HG02852 (cell line): Measurements from ENCODE around the gene SLC15A2.
"Not testable (repeated sequence)": the region's sequence is repeated elsewhere in the genome, so short reads cannot be mapped to it uniquely, and the experiment has no call there.

Experiments
- ATAC-seq: cut with Tn5 transposase; IDR thresholded peaks from one replicate; pipeline ENCODE4 v1.9.1; 2021; ENCODE audit warnings: mild to moderate bottlenecking, moderate library complexity; ENCODE audit not compliant: unreplicated experiment

Gene SLC15A2, protein sequence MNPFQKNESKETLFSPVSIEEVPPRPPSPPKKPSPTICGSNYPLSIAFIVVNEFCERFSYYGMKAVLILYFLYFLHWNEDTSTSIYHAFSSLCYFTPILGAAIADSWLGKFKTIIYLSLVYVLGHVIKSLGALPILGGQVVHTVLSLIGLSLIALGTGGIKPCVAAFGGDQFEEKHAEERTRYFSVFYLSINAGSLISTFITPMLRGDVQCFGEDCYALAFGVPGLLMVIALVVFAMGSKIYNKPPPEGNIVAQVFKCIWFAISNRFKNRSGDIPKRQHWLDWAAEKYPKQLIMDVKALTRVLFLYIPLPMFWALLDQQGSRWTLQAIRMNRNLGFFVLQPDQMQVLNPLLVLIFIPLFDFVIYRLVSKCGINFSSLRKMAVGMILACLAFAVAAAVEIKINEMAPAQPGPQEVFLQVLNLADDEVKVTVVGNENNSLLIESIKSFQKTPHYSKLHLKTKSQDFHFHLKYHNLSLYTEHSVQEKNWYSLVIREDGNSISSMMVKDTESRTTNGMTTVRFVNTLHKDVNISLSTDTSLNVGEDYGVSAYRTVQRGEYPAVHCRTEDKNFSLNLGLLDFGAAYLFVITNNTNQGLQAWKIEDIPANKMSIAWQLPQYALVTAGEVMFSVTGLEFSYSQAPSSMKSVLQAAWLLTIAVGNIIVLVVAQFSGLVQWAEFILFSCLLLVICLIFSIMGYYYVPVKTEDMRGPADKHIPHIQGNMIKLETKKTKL

DNA sequence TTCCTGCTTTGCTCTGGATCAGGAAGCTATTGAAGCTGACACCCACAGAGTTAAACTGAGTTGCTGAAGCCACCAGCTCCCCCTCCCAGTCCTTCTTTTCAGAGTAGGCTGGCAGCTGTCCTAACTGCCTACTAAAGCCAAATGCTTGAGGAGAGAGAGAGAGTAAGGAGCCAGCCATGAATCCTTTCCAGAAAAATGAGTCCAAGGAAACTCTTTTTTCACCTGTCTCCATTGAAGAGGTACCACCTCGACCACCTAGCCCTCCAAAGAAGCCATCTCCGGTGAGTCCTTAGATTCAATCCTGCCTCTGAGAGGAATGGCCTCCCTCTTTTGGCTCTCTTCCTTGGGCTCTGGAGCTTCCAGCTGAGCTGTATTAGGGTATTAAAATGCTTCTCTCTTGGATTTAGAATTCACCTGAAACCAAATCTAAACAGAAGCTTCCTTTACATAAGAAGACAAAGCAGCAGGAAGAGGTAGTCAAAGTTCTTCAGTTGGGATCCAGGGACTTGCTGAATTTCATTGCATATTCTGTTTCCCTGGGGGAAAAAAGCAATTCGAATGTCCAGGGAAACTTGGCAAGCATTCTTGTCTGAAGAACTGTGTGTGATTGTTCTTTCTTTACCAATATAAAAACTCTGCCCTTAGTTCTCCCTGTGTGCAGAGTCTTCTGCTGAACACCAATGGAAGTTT, at the start of gene SLC15A2:
SLC15A2 (plus strand) TSS at position 101 of the 690 bp plus-strand sequence; CDS start at position 177, 76 bp downstream.
- no peak for ATAC-seq

DNA sequence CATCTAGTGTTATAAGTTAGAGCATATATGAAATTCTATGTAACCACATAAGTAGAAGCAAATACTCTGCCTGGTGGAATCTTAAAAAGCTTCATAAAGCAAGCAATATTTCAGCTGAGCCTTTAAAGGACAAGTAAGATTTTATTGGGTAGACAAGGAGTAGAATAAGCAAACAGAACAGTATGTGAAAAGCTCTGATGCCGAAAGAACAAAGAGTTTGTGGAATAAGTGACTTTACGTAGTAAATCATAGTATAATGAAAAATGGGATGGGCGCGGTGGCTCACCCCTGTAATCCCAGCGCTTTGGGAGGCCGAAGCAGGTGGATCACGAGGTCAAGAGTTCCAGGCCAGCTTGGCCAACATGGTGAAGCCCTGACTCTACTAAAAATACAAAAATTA, 49.3 kb upstream of the SLC15A2 start:
- no peak for ATAC-seq

DNA sequence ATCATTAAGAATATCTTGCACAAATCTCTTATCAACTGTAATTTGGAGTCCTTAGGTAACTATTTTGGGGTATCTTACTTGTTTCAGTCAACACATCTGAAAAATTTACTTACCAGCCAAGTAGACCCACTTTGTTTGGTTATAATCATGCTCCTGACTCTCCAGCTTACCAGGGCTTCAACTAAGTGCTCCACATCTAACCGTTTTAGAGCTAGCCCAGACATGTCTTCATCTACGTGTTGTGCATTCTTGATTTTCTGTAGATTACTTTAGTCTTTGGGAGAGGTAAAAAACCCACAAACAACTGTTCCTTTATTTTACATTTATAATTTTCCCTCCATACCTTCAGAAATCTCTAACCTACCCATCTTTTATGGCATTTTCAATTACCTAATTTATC, 41.9 kb upstream of the SLC15A2 start:
- ATAC-seq, result no peak

DNA sequence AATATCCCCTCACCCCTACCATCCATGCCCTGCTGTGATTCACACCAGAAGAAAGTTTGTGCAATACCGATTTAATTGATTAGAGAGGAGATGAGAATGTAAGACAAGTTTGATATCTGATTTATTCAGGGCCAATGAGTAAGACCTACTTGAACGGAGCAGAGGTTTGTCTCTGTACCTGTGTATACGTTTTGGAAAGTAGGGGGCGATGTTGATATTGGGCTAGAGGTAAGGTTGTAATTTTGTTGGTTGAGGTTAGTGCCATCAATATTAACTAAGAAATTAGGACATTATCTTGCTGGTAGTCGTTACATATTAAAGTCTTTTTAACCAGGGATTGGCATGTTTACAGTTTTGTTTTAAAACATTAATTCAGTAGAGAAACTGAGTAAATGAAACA, 38.6 kb upstream of the SLC15A2 start:
- ATAC-seq, result no peak

DNA sequence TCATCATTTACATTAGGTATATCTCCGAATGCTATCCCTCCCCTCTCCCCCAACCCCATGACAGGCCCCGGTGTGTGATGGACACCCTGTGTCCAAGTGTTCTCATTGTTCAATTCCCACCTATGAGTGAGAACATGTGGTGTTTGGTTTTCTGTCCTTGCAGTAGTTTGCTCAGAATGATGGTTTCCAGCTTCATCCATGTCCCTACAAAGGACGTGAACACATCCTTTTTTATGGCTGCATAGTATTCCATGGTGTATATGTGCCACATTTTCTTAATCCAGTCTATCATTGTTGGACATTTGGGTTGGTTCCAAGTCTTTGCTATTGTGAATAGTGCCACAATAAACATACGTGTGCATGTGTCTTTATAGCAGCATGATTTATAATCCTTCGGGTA, 36.4 kb upstream of the SLC15A2 start:
- not testable (repeated sequence) for ATAC-seq

DNA sequence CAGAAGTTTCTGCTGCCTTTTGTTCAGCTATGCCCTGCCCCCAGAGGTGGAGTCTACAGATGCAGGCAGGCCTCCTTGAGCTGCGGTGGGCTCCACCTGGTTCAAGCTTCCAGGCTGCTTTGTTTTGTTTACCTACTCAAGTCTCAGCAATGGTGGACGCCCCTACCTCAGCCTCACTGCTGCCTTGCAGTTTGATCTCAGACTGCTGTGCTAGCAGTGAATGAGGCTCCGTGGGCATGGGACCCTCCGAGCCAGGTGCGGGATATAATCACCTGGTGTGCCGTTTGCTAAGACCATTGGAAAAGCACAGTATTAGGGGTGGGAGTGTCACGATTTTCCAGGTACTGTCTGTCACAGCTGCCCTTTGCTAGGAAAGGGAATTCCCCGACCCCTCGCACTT, 31.0 kb upstream of the SLC15A2 start:
- not testable (repeated sequence) for ATAC-seq

DNA sequence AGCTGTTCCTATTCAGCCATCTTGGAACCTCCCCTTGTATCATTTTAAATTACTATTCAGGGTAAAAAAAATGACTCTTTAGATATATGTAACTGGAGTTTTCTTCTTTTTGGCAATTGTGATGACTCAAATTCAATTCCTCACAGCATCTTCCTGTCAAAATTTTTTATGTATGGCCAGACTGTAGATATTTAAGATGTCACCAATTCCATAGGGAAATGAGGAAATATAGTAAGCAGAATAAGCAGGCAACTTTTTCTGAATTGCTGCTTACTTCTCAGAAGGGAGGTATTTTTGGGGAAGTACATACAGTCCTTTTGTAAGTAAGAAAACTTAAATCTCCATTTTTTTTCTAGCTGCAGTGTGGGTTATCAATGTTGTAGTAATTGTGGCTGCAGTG, 30.4 kb upstream of the SLC15A2 start:
- no peak for ATAC-seq

DNA sequence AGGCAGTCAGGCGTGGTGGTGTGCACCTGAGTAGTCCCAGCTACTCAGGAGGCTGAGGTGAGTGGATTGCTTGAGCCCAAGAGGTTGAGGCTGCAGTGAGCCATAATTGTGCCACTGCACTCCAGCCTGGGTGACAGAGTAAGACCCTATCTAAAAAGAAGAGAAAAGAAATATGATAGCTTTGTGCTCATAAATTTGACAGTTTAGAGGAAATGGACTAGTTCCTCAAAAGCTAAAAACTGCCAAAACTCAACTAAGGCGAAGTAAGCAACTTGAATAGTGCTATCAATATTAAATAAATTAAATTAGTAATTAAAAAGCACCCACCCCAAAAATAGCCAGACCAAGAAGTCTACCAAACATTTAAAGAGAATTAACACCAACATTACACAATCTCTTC, 24.5 kb upstream of the SLC15A2 start:
- ATAC-seq, result no peak

DNA sequence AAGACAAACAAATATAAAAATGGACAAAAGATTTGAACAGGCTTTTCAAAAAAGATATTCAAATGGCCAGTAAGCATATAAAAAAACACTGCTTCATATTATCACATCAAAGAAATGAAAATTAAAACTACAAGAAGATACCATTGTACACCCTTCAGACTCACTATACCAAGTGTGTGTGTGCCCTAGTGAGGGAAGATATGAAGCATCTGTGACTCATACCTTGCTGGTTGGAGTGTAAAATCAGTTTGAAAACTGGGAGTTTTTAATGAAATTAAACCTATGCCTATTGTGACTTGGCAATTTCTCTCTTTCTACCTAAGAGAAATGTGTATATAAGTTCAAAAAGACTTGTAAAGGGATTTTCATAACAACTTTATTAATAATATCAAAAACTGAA, 23.5 kb upstream of the SLC15A2 start:
- ATAC-seq, result no peak

DNA sequence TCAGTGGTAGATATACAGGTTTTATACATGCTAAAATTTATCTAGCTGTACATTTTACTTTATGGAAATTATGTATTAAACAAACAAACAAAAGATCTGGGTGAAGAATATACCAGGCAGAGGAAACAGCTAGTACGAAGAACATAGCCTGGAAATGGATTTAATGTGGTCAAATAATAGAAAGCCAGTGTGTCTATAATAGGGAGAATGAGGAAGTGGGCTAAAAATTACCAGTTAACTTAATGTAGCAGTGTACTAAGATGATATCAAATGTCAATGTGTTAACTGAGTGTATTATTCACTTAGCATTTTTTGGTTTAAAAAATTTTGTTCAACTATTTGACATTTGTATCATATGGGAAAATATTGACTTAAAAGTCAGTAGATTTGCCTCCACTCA, 22.8 kb upstream of the SLC15A2 start:
- no peak for ATAC-seq

DNA sequence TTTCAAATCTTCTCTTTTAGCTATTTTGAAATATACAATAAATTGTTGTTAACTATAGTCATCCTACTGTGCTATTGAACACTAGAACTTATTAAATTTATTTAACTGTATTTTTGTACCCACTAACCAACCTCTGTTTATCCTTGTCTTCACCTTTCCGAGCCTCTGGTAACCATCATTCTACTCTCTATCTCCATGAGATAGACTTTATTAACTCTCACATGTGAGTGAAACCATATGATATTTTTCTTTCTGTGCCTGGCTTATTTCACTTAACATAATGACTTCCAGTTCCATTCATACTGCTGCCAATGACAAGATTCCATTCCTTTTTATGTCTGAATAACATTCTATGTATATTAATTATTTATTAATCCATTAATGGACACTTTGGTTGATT, 15.8 kb upstream of the SLC15A2 start:
- ATAC-seq, result no peak

DNA sequence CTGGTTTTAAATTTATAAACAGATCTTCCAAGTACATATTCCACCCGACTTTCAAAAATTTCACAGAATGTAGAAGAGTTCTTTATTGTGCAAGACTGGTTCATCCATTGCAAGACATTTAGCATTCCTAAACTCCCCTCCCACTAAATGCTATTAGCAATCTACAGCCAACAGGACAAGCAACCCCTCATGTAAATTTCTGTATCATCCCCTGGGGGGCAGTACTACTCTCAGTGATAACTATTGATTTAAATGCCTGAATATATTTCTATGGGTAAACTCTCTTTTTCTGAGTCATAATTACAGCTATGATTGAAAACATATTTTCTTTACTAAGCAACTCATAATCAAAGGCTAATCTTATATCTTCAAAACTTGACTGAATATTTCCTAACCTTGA, 10.7 kb upstream of the SLC15A2 start:
- no peak for ATAC-seq

DNA sequence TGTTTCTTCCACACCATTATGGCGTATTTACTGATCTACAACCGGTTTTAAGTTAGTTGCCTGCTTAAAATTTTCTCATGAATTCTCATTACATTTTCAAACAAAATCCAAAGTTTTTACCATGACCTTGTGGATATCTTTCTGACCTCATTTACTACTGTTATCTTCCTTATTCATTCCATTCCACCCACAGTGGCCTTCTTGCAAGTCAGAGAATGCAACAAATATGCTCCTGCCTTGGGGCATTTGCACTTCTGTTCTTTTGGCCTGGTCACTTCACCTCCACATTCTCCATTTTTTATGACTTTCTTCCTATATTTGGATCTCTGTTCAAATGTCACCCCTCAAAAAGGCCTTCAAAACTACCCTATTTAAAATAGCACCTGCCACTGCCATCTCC, 8.8 kb upstream of the SLC15A2 start:
- no peak for ATAC-seq

DNA sequence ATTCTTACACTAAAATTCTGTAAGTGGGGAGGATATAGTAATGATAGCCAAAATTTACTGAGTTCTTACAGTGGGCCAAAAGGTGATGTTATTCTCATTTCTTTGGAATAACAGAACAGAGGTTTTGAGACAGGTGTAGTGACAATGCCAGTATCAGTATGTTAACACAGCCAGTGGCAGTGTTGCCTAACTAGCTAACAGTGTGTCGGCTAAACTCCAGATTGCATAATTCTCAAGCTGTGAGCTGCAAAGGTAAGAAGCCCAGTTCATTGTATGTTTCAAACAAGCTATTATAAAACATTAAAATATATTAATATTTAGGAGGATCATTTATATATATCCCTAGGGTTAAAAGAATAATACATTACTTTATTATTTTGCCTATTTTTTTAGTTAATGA, 920 bp downstream of the SLC15A2 start:
- ATAC-seq, result no peak

DNA sequence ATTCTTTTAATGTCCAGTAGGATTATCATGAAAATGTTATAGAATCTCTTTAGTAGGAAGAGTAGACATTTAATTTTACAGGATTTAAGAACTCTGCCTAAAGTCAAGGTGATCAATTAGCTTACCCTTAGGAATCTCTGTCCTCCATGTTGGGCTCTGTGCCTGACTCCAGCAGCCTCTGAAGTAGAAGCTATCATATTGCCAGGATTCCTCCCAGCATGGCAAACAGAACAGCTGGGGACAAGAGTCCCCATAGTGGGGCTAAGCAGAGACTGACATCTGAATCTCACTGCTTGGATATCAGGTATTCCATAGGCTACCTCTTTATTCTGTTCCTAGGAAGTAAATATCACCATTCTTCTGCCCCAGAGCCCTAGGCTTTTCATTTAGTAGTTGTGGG, 1.5 kb downstream of the SLC15A2 start:
- ATAC-seq, result no peak

DNA sequence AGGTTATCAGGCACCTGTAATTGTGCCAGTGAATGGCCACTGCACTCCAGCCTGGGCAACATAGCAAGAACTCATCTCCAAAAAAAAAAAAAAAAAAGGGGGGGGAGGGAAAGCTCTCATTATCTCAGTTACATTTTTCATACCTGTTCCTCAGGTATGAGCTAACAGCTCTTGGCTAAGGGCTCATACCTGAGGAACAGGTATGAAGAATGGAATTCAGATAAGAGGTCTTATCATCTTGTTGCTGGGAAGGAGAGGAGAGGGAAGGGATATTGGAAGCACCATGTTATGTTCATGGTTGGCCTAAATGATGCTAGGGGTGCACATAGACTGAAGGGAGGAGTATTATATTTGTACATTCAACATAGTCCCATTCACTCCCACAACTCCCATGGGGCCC, 2.6 kb downstream of the SLC15A2 start:
- ATAC-seq, result no peak

DNA sequence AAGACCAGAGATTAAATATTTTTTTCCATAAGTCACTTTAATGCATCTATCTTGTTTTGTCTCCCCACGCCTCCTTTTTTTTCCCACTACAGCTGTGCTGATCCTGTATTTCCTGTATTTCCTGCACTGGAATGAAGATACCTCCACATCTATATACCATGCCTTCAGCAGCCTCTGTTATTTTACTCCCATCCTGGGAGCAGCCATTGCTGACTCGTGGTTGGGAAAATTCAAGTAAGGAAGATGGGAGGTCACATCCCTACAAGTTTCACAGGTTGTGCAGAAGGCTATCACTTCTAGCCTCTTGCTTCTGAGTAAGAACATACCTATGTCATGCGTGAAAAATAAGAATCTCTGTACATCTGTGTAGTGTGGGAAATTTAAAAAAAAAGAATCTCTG, 3.1 kb downstream of the SLC15A2 start:
- no peak for ATAC-seq

DNA sequence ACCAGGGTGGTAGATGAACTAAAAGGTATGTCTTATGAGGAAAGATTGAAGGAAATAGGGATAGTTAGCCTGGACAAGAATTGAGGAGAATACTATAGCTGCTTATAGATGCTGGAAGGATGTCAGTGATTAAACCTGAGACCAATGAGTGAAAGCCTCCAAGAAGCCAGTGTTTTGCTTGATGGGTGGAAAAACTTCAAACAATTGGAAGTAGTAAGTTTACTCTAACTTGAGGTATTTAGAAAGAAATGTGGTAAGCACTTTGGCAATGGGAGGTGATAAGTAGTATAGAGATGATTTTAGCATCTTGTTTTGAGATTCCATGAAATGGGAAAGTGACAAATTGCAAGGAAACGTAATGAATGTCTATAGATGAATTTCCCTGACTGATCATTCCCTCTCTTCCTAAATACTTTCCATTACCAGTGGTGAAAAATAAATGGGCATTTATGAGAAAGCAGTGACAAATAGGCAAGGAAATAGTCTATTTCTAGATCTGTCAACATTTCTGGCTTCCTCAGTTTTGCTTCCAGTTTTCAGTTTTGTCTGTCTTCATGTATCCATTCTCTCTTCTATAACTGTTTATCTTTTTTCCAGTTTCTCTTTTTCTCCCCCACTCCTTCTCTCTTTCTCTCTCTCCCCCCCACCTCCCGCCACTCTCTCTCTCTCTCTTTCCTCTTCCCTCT, 19.2 kb downstream of the SLC15A2 start:
- ATAC-seq, result no peak

DNA sequence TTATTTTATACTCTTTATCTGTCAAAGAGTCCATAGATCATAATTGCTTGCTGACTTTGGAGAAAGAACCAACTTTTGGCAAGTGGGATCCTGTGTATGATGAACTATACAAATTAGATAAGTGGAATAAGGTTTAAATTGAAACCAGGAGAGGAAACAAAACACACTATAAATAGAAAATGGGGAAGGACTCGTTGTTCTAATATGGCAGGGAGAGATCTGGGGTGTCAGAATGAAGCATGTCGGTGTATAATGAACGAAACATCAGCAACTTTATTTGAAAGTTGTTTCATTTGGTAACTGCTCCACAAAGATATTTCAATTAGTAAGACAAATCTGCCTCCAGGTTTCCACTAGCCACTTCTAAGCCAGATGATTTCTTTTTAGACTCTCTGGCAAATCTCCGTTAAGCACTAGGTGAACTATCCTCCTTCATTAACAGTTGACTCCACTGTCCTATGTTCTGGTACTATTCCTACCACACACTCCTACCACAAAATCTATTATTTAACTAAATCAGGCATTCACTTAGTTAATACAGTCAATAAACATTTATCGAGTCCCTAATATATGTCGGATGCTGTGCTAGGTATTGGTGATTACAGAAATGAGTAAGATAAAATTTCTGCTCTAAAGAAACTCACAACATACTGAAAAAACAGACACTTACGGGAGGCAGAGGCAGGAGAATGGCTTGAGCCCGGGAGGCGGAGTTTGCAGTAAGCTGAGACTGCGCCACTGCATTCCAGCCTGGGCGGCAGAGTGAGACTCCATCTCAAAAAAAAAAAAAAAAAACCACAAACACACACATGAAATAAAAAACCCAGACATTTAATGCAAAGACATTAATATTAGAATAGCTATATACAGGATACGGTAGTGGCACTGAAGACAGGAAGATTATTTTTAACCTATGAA, 20.1 kb downstream of the SLC15A2 start:
- no peak for ATAC-seq

DNA sequence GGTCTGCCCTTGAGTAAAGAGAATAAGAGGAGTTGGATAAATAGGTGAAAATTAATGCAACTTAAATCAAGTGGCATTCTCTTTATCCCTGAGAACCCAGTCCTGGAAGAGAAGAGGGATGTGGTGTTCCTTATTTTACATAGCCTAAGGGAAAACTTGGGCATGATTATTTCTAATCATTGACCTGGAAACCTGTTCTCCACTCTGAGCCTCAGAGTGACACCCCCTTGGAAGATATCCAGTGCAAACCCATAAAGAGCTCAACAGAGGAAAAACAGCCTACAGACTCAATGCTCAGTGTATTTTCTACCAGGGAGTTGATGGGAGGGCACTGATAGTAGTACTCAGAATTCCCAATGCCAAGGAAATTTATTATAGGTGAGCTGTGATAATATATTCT, 22.0 kb downstream of the SLC15A2 start:
- no peak for ATAC-seq
